BLaER1 (cell line): ENCODE results near the gene SOHLH1.
A peak's percentile ranks its signal among the peaks of the same experiment; 100 is the strongest.

ENCODE experiments used
- H3K27ac ChIP-seq: shearing (Covaris generic); formaldehyde crosslinking; 2 replicates; pipeline ENCODE4 v1.8.1; 2022
- H3K27me3 ChIP-seq: shearing (Covaris generic); formaldehyde crosslinking; 2 replicates; pipeline ENCODE4 v1.8.1; 2022
- H3K36me3 ChIP-seq: shearing (Covaris generic); formaldehyde crosslinking; 2 replicates; pipeline ENCODE4 v1.8.1; 2022
- H3K4me1 ChIP-seq: shearing (Covaris generic); formaldehyde crosslinking; 2 replicates; pipeline ENCODE4 v1.8.1; 2022
- H3K4me2 ChIP-seq: shearing (Covaris generic); formaldehyde crosslinking; 2 replicates; pipeline ENCODE4 v1.8.1; 2022
- H3K4me3 ChIP-seq: shearing (Covaris generic); formaldehyde crosslinking; 2 replicates; pipeline ENCODE4 v1.8.1; 2022
- H3K9ac ChIP-seq: shearing (Covaris generic); formaldehyde crosslinking; 2 replicates; pipeline ENCODE4 v1.8.1; 2022
- H3K9me3 ChIP-seq: shearing (Covaris generic); formaldehyde crosslinking; 2 replicates; pipeline ENCODE4 v1.8.1; 2022
- H4K20me1 ChIP-seq: shearing (Covaris generic); formaldehyde crosslinking; 2 replicates; pipeline ENCODE4 v1.8.1; 2022
- Cebpa-rat ChIP-seq: shearing (Covaris generic); IDR thresholded peaks from 2 replicates; pipeline ENCODE4 v1.8.1; 2022

SOHLH1 gene

DNA sequence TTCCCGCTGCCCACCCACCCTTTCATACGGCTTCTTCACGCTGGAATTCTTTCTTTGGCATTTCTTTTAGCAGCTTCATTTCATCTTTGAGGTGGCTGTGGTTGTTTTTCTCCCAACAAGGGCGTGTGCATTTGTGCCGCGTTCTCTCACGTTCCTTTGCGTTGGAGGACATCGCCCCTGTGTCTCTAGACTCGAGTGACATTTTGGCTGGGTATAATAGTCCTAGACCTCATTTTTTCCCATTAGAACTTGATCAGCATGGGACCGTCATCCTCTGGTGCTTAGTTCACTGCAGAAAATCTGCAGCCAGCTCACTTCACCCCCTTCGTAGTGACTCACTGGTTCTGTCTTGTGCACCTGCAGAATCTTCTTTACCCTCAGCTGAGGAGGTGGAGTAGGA lies 32.2 kb upstream of the SOHLH1 start:
- Histone ChIP-seq H3K4me1 (no peaks in the 10 kb centered on the region), H3K4me2 (no peak overlapping the region), H3K36me3 (no peaks in the 10 kb centered on the region), H3K27ac (no peak overlapping the region), H3K27me3 (peaks cover 7% of the 10 kb centered on the region; the same call in 1 of the 2 replicates), H3K4me3 (no peak overlapping the region), H3K9me3 (peaks cover 17% of the 10 kb centered on the region), H4K20me1 (no peaks in the 10 kb centered on the region), H3K9ac (no peak overlapping the region)
- no peak for TF ChIP-seq Cebpa-rat

DNA sequence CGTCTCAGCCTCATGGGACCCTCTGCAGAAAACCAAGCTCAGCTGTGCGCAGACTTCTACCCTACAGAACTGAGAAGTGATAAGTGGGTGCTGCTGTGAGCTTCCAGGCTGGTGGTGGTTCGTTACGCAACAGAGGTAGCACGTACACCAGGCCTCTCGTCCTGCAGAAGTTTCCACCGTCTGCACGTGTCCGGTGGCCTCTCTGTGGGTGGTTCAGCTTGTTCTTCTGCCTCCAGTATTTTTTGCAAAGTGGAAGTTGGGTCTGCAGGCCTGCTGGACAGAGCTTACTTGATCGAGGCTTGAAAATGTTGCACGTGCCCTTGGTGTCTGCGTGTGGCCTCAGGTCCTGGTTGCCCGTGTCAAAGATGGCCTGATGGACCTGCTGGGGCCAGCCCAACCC lies 30.2 kb upstream of the SOHLH1 start:
- no peak overlapping the region for H3K4me2 ChIP-seq
- H3K27ac ChIP-seq: no peak overlapping the region
- H4K20me1 ChIP-seq: no peaks in the 10 kb centered on the region
- H3K4me3 ChIP-seq: no peak overlapping the region
- peaks cover 7% of the 10 kb centered on the region; the same call in 1 of the 2 replicates for H3K27me3 ChIP-seq
- H3K9me3 ChIP-seq: peaks cover 17% of the 10 kb centered on the region
- no peaks in the 10 kb centered on the region for H3K36me3 ChIP-seq
- H3K9ac ChIP-seq: no peak overlapping the region
- peaks cover 12% of the 10 kb centered on the region for H3K4me1 ChIP-seq
- TF ChIP-seq Cebpa-rat: no peak

GRCh38 chr9:135728436-135729110 lies 29.3 kb upstream of the SOHLH1 start:
- Histone ChIP-seq H3K27ac (no peak overlapping the region), H4K20me1 (no peaks in the 10 kb centered on the region), H3K4me2 (no peak overlapping the region), H3K4me1 (peaks cover 21% of the 10 kb centered on the region), H3K4me3 (no peak overlapping the region), H3K9me3 (peaks cover 17% of the 10 kb centered on the region), H3K36me3 (no peaks in the 10 kb centered on the region), H3K9ac (no peak overlapping the region), H3K27me3 (peaks cover 7% of the 10 kb centered on the region; the same call in 1 of the 2 replicates)
- TF ChIP-seq Cebpa-rat: no peak

DNA sequence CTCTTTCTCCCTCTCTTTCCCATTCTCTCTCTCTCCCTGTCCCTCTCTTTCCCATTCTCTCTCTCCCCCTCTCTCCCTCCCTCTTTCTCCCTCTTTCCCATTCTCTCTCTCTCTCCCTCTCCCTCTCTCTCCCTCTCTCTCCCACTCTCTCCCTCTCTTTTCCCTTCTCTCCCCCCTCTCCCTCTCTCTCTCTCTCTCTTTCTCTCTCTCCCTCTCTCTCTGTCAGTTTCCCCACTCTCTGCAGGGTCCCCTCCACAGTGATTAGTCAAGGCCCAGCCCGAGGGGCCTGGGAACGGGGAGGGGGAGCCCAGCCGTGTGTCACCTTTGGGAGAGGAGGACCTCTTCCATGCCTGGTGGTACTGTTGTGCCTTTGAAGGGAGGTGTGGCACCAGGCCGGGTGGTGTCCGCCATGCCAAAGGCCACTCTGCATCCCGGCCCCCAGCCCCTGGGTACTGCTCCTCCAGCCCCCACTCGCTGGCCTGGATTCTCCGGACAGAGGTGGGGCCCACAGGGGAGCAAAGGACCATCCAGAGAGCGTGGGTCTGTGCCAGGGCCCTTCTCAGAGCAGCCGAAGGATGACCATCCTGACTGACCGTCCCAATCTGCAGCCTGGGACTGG lies 28.1 kb upstream of the SOHLH1 start:
- H3K9me3 ChIP-seq: peaks cover 15% of the 10 kb centered on the region
- no peak overlapping the region for H3K9ac ChIP-seq
- H3K27me3 ChIP-seq: peaks cover 7% of the 10 kb centered on the region; the same call in 1 of the 2 replicates
- no peaks in the 10 kb centered on the region for H3K36me3 ChIP-seq
- no peak for TF ChIP-seq Cebpa-rat
- H3K4me2 ChIP-seq: no peak overlapping the region
- H4K20me1 ChIP-seq: no peaks in the 10 kb centered on the region
- H3K27ac ChIP-seq: no peak overlapping the region
- peaks cover 33% of the 10 kb centered on the region for H3K4me1 ChIP-seq
- H3K4me3 ChIP-seq: no peak overlapping the region

GRCh38 chr9:135726138-135726853 lies 27.0 kb upstream of the SOHLH1 start:
- Histone ChIP-seq H3K9ac (no peak overlapping the region), H3K4me2 (peak overlapping the region; percentile 7; the same call in 1 of the 2 replicates), H3K27me3 (peaks cover 7% of the 10 kb centered on the region; the same call in 1 of the 2 replicates), H3K9me3 (peaks cover 5% of the 10 kb centered on the region), H3K27ac (no peak overlapping the region), H3K4me1 (peaks cover 44% of the 10 kb centered on the region), H3K4me3 (no peak overlapping the region), H4K20me1 (no peaks in the 10 kb centered on the region), H3K36me3 (no peaks in the 10 kb centered on the region)
- no peak for TF ChIP-seq Cebpa-rat

GRCh38 chr9:135724186-135724787 lies 25.0 kb upstream of the SOHLH1 start:
- H3K4me3 ChIP-seq: no peak overlapping the region
- no peak for TF ChIP-seq Cebpa-rat

GRCh38 chr9:135722365-135722764 lies 23.1 kb upstream of the SOHLH1 start:
- TF ChIP-seq Cebpa-rat: no peak
- Histone ChIP-seq H4K20me1 (no peaks in the 10 kb centered on the region), H3K9ac (no peak overlapping the region; the same call in 1 of the 2 replicates), H3K4me1 (peaks cover 83% of the 10 kb centered on the region), H3K36me3 (no peaks in the 10 kb centered on the region), H3K27ac (no peak overlapping the region), H3K4me2 (peak overlapping the region; percentile 83), H3K27me3 (no peaks in the 10 kb centered on the region), H3K9me3 (no peaks in the 10 kb centered on the region), H3K4me3 (no peak overlapping the region)

More at GRCh38 chr9:135724186-135724787, 25.0 kb upstream of the SOHLH1 start:
- peaks cover 64% of the 10 kb centered on the region for H3K4me1 ChIP-seq
- no peak overlapping the region for H3K9ac ChIP-seq
- H4K20me1 ChIP-seq: no peaks in the 10 kb centered on the region
- peaks cover 7% of the 10 kb centered on the region; the same call in 1 of the 2 replicates for H3K27me3 ChIP-seq
- H3K36me3 ChIP-seq: no peaks in the 10 kb centered on the region
- 0 out of 2 replicates have a peak overlapping the region, but pooled peaks have one; percentile 44 for H3K27ac ChIP-seq
- H3K9me3 ChIP-seq: no peaks in the 10 kb centered on the region
- peak overlapping the region; percentile 83 for H3K4me2 ChIP-seq

DNA sequence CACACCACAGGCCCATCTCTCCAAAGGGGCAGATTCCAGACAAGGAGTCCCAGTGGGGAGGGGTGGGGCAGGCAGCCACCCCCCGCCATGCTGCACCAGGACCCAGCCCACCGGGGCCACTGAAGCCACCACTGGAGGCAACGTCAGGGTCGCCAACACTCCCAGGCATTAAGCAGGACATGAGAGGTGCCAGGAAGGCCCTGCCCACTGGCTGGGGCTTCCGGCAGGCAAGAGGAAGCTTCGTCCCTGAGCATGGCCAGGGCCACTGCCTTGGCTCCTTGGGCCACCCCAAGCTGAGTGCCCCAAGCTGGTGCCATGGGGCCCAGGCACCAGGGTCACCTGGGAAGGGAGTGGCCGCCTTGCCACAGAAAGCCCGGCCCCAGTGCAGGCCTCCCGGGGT lies 20.2 kb upstream of the SOHLH1 start:
- Histone ChIP-seq H3K27me3 (no peaks in the 10 kb centered on the region), H3K4me3 (no peak overlapping the region), H3K4me2 (peak overlapping the region; percentile 83; the same call in 1 of the 2 replicates), H4K20me1 (no peaks in the 10 kb centered on the region), H3K4me1 (peaks cover 90% of the 10 kb centered on the region), H3K27ac (no peak overlapping the region), H3K9ac (no peak overlapping the region), H3K9me3 (no peaks in the 10 kb centered on the region), H3K36me3 (no peaks in the 10 kb centered on the region)
- no peak for TF ChIP-seq Cebpa-rat

DNA sequence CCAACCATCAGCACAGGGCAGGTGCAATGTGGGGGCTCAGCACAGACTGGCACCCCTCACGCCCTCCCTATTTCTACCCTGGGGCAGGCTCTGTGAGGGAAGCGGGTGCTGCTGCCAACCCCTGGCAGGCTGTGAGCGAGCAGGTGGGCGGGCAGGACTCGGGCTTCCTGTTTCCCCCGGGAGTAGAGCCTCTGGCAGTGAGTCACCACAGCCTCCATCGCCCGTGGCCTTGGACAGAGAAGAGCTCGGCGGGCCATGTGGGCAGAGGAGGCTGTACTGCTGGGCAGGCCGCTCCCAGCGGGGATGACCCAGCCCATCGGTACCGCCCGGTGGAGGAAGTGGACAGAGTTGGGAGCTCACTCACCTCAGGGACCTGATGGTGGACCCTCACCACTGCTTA lies 19.3 kb upstream of the SOHLH1 start:
- Histone ChIP-seq H4K20me1 (no peaks in the 10 kb centered on the region), H3K36me3 (no peaks in the 10 kb centered on the region), H3K27me3 (no peaks in the 10 kb centered on the region), H3K4me2 (peak overlapping the region; percentile 83), H3K27ac (0 out of 2 replicates have a peak overlapping the region, but pooled peaks have one; percentile 7), H3K9me3 (no peaks in the 10 kb centered on the region), H3K9ac (no peak overlapping the region), H3K4me1 (peaks cover 87% of the 10 kb centered on the region), H3K4me3 (no peak overlapping the region)
- TF ChIP-seq Cebpa-rat: no peak
